Measurements from ENCODE around the gene ATP8A1.

ATP8A1 gene

GRCh38 chr4:42628740-42629139 lies 28.2 kb downstream of the ATP8A1 start:
- Histone ChIP-seq H3K36me3 (ENCODE audit: insufficient read depth, low read length) (no peaks in the 10 kb centered on the region), H3K27me3 (ENCODE audit: insufficient read depth, low read length) (no peaks in the 10 kb centered on the region), H2AFZ (ENCODE audit: low read depth, low read length) (no peak overlapping the region), H3K9me3 (ENCODE audit: low read length) (no peaks in the 10 kb centered on the region), H3K4me1 (ENCODE audit: insufficient read depth, low read length) (no peaks in the 10 kb centered on the region), H3K4me3 (ENCODE audit: low read length) (no peak overlapping the region)

GRCh38 chr4:42627885-42628646 lies 28.8 kb downstream of the ATP8A1 start:
- Histone ChIP-seq H3K9me3 (ENCODE audit: low read length) (no peaks in the 10 kb centered on the region), H2AFZ (ENCODE audit: low read depth, low read length) (no peak overlapping the region), H3K27me3 (ENCODE audit: insufficient read depth, low read length) (no peaks in the 10 kb centered on the region), H3K36me3 (ENCODE audit: insufficient read depth, low read length) (no peaks in the 10 kb centered on the region), H3K4me1 (ENCODE audit: insufficient read depth, low read length) (no peaks in the 10 kb centered on the region), H3K4me3 (ENCODE audit: low read length) (no peak overlapping the region)

- Histone ChIP-seq H3K36me3 (ENCODE audit: insufficient read depth, low read length) (no peaks in the 10 kb centered on the region), H3K4me3 (ENCODE audit: low read length) (no peak overlapping the region), H2AFZ (ENCODE audit: low read depth, low read length) (no peak overlapping the region), H3K27me3 (ENCODE audit: insufficient read depth, low read length) (no peaks in the 10 kb centered on the region), H3K9me3 (ENCODE audit: low read length) (no peaks in the 10 kb centered on the region), H3K4me1 (ENCODE audit: insufficient read depth, low read length) (no peaks in the 10 kb centered on the region)
Measured at GRCh38 chr4:42626629-42627146, 30.2 kb downstream of the ATP8A1 start.

GRCh38 chr4:42625329-42625728 lies 31.6 kb downstream of the ATP8A1 start:
- H3K36me3 ChIP-seq (ENCODE audit: insufficient read depth, low read length): no peaks in the 10 kb centered on the region
- H2AFZ ChIP-seq (ENCODE audit: low read depth, low read length): no peak overlapping the region
- no peaks in the 10 kb centered on the region for H3K9me3 ChIP-seq (ENCODE audit: low read length)
- no peaks in the 10 kb centered on the region for H3K27me3 ChIP-seq (ENCODE audit: insufficient read depth, low read length)
- H3K4me3 ChIP-seq (ENCODE audit: low read length): no peak overlapping the region
- H3K4me1 ChIP-seq (ENCODE audit: insufficient read depth, low read length): no peaks in the 10 kb centered on the region

- H3K4me3 ChIP-seq (ENCODE audit: low read length): no peak overlapping the region
- no peaks in the 10 kb centered on the region for H3K36me3 ChIP-seq (ENCODE audit: insufficient read depth, low read length)
- no peaks in the 10 kb centered on the region for H3K4me1 ChIP-seq (ENCODE audit: insufficient read depth, low read length)
- no peak overlapping the region for H2AFZ ChIP-seq (ENCODE audit: low read depth, low read length)
- H3K9me3 ChIP-seq (ENCODE audit: low read length): no peaks in the 10 kb centered on the region
- H3K27me3 ChIP-seq (ENCODE audit: insufficient read depth, low read length): no peaks in the 10 kb centered on the region
Measured at GRCh38 chr4:42624551-42624950, 32.4 kb downstream of the ATP8A1 start.

GRCh38 chr4:42618023-42618422 lies 38.9 kb downstream of the ATP8A1 start:
- Histone ChIP-seq H3K4me1 (ENCODE audit: insufficient read depth, low read length) (no peaks in the 10 kb centered on the region), H2AFZ (ENCODE audit: low read depth, low read length) (no peak overlapping the region), H3K9me3 (ENCODE audit: low read length) (no peaks in the 10 kb centered on the region), H3K27me3 (ENCODE audit: insufficient read depth, low read length) (no peaks in the 10 kb centered on the region), H3K4me3 (ENCODE audit: low read length) (no peak overlapping the region), H3K36me3 (ENCODE audit: insufficient read depth, low read length) (no peaks in the 10 kb centered on the region)

GRCh38 chr4:42617030-42617429 lies 39.9 kb downstream of the ATP8A1 start:
- Histone ChIP-seq H3K4me1 (ENCODE audit: insufficient read depth, low read length) (no peaks in the 10 kb centered on the region), H3K36me3 (ENCODE audit: insufficient read depth, low read length) (no peaks in the 10 kb centered on the region), H3K4me3 (ENCODE audit: low read length) (no peak overlapping the region), H2AFZ (ENCODE audit: low read depth, low read length) (no peak overlapping the region), H3K9me3 (ENCODE audit: low read length) (no peaks in the 10 kb centered on the region), H3K27me3 (ENCODE audit: insufficient read depth, low read length) (no peaks in the 10 kb centered on the region)

- Histone ChIP-seq H3K4me3 (ENCODE audit: low read length) (no peak overlapping the region), H2AFZ (ENCODE audit: low read depth, low read length) (no peak overlapping the region), H3K27me3 (ENCODE audit: insufficient read depth, low read length) (no peaks in the 10 kb centered on the region), H3K36me3 (ENCODE audit: insufficient read depth, low read length) (no peaks in the 10 kb centered on the region), H3K4me1 (ENCODE audit: insufficient read depth, low read length) (no peaks in the 10 kb centered on the region), H3K9me3 (ENCODE audit: low read length) (no peaks in the 10 kb centered on the region)
Measured at GRCh38 chr4:42616572-42616971, 40.3 kb downstream of the ATP8A1 start.

- H3K9me3 ChIP-seq (ENCODE audit: low read length): no peaks in the 10 kb centered on the region
- no peaks in the 10 kb centered on the region for H3K27me3 ChIP-seq (ENCODE audit: insufficient read depth, low read length)
- H3K36me3 ChIP-seq (ENCODE audit: insufficient read depth, low read length): no peaks in the 10 kb centered on the region
- no peak overlapping the region for H3K4me3 ChIP-seq (ENCODE audit: low read length)
- no peaks in the 10 kb centered on the region for H3K4me1 ChIP-seq (ENCODE audit: insufficient read depth, low read length)
- H2AFZ ChIP-seq (ENCODE audit: low read depth, low read length): no peak overlapping the region
Measured at GRCh38 chr4:42615131-42615763, 41.7 kb downstream of the ATP8A1 start.

- Histone ChIP-seq H3K4me1 (ENCODE audit: insufficient read depth, low read length) (no peaks in the 10 kb centered on the region), H3K9me3 (ENCODE audit: low read length) (no peaks in the 10 kb centered on the region), H3K36me3 (ENCODE audit: insufficient read depth, low read length) (no peaks in the 10 kb centered on the region), H3K4me3 (ENCODE audit: low read length) (no peak overlapping the region), H2AFZ (ENCODE audit: low read depth, low read length) (no peak overlapping the region), H3K27me3 (ENCODE audit: insufficient read depth, low read length) (no peaks in the 10 kb centered on the region)
Measured at GRCh38 chr4:42612898-42613297, 44.0 kb downstream of the ATP8A1 start.

GRCh38 chr4:42610941-42611340 lies 46.0 kb downstream of the ATP8A1 start:
- Histone ChIP-seq H3K27me3 (ENCODE audit: insufficient read depth, low read length) (no peaks in the 10 kb centered on the region), H3K9me3 (ENCODE audit: low read length) (no peaks in the 10 kb centered on the region), H3K4me3 (ENCODE audit: low read length) (no peak overlapping the region), H3K4me1 (ENCODE audit: insufficient read depth, low read length) (no peaks in the 10 kb centered on the region), H2AFZ (ENCODE audit: low read depth, low read length) (no peak overlapping the region), H3K36me3 (ENCODE audit: insufficient read depth, low read length) (no peaks in the 10 kb centered on the region)

GRCh38 chr4:42609051-42609450 lies 47.9 kb downstream of the ATP8A1 start:
- Histone ChIP-seq H2AFZ (ENCODE audit: low read depth, low read length) (no peak overlapping the region), H3K9me3 (ENCODE audit: low read length) (no peaks in the 10 kb centered on the region), H3K36me3 (ENCODE audit: insufficient read depth, low read length) (no peaks in the 10 kb centered on the region), H3K4me3 (ENCODE audit: low read length) (no peak overlapping the region), H3K4me1 (ENCODE audit: insufficient read depth, low read length) (no peaks in the 10 kb centered on the region), H3K27me3 (ENCODE audit: insufficient read depth, low read length) (no peaks in the 10 kb centered on the region)

GRCh38 chr4:42608551-42608950 lies 48.4 kb downstream of the ATP8A1 start:
- H3K4me3 ChIP-seq (ENCODE audit: low read length): no peak overlapping the region
- H2AFZ ChIP-seq (ENCODE audit: low read depth, low read length): no peak overlapping the region

More at GRCh38 chr4:42608551-42608950, 48.4 kb downstream of the ATP8A1 start:
- H3K36me3 ChIP-seq (ENCODE audit: insufficient read depth, low read length): no peaks in the 10 kb centered on the region
- no peaks in the 10 kb centered on the region for H3K27me3 ChIP-seq (ENCODE audit: insufficient read depth, low read length)
- no peaks in the 10 kb centered on the region for H3K4me1 ChIP-seq (ENCODE audit: insufficient read depth, low read length)
- no peaks in the 10 kb centered on the region for H3K9me3 ChIP-seq (ENCODE audit: low read length)

Data from neuron (in vitro differentiated cells).